Embryonic facial prominence (tissue), 1 donor: ENCODE measurements around the gene BCL2L11.

ENCODE experiments used
- DNase-seq: peaks from one replicate; pipeline ENCODE4 v3.0.0-alpha.2; 2016; ENCODE audit errors: extremely low spot score

The BCL2L11 gene

DNA sequence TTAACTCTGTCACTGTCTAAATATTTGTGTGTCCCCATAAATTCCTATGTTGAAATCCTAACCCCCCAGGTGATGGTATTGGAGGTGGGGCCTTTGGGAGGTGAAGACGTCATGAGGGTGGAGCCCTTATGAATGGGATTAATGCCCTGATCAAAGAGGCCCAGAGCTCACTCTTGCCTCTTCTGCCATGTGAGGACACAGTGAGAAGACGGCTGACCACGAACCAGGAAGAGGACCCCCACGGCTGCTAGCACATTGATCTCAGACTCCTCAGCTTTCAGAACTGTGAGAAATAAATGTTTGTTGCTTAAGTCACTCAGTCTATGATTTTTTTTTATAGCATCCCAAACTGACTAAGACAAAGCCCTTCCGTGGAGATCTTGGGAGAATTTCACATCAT, 71.2 kb downstream of the BCL2L11 start:
- DNase-seq, result no peak

DNA sequence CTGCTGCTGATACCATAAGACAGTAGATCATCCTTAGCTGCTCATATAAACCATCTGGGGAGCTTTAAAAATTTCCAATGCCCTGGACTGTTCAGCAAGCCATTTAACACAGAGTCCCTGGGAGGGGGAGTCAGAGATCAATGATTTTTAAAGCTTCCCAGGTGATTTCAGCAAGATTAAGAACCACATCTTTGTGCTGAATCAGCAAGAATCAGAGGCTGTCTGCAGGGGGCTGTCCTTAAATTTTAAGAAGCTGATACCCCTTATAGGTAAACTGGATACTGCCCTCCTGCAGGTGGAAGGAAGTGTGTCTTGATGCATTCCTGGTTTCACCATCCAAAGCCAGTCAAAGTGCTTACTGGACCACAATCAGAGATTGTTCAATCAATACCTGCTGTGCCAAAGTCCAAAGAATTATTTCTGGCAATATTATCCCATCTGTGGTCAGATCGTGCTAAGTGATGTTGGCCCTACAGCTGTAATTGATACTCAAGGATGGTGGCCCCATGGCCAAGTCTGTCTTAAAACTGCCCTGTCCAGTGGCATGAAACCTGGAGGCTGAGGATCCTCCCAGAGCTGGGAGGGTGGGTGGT, 72.2 kb downstream of the BCL2L11 start:
- DNase-seq, result no peak

DNA sequence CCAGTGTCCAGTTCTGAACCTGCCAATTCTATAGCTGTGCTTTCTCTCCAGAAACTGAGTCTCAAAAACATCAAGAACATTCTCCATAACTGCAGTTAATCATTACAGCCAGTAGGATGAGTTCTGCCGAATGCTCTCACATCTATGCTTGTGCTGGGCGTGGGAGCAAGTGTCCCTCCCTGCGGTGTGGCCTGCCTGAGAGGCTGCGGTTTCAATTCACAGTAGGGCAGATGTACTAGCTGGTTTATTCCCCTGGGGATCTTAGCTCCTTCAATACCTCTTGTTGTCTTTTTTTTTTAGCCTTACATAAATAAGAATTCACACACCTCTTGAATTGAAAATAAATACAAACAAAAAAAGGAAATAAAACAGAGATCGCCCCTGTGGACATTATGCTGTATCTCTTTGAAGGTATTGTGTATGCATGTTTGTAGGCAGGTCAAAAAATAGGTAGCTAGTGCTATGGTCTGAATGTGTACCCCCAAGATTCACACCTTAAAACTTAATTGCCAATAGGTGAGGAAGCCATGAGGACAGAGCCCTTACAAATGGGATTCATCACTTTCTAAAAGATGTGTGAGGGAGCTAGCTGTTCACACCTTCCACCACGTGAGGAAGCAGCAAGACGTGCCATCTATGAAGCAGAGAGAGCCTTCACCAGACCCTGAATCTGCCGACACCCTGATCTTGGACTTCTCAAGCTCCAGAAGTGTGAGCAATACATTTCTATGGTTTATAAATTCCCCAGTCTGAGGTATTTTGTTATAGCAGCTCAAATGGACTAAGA, 74.3 kb downstream of the BCL2L11 start:
- DNase-seq, result no peak

DNA sequence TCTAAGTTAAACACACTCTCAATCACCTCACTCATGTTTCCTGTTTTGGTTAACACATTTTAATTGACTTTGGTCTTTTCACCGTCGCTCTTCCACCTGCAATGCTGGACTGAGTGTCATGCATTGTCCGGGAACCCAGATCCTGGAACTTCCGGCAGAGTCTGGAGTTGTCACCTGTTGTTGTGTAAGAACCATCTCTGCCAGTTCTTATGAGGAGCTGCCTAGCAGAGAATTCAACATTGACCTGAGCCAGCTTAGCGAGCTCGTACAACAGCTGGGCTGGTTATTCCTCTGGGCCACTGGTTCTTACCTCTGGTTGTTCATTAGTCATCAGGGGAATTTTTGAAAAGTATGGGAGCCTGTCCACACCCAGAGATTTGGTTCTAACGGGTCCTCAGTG, 75.7 kb downstream of the BCL2L11 start:
- no peak for DNase-seq

DNA sequence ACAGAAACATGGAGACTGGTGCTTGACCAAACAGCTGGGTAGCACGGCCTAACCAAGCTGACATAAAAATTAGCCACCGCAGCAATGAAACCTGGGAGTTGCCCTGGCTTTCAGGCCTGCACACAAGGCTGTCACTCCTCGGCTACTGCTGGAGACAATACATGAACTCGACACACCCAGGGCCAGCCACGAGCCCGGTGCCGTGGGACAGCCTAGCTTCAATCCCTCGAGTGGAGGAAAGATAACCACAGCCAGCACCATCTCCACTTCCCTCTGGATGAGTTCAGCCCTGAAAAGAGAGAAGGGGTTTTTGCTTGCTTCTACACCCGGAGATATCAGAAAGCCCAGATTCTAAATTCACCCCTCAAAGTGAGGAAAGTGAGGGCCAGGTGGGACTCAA, 78.0 kb downstream of the BCL2L11 start:
- DNase-seq, result no peak

DNA sequence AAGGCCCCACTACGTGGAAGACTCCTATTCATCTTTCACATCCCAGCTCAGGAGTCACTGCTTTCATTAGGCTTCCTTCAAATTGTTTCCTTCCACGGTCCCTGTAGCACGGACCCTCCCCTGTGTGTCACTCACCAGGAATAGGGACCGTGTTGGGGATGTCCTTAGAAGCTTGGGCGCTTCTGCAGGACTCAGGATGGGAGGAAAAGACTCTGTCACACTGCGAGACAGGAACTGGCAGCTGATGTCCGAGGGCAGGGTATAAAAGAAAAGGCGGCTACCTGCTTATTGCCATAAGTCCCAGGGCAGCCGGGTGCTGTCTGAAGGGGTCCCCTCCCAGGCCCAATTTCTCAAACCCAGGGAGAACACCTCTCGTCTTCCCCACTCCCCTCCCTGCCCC, 79.1 kb downstream of the BCL2L11 start:
- no peak for DNase-seq

DNA sequence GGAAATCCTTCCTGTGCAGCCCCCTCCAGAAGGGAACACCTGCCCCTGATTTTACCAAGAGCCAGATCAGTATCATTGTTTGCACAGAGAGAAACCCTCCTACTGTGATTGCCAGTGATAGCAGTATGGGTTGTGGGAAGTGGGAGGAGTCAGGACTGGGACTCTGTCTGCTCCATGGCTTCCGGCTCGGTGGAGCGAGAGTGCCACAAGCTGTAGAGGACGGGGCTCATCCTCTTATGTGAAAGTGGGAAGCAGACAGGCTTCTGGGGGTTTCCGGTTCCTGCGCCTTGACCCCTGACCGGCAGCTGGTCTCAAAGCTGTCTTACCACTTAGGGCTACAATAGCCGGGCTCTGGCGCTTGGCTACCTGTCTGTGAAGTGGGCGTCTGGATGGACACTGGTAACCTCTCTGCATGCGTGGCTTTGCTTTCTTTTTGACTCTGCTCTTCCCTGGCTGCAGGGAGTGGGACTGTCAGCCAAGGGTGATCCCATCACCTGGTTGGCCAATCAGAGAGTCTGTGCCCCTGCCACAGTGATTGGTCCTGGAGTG, 79.7 kb downstream of the BCL2L11 start:
- no peak for DNase-seq

DNA sequence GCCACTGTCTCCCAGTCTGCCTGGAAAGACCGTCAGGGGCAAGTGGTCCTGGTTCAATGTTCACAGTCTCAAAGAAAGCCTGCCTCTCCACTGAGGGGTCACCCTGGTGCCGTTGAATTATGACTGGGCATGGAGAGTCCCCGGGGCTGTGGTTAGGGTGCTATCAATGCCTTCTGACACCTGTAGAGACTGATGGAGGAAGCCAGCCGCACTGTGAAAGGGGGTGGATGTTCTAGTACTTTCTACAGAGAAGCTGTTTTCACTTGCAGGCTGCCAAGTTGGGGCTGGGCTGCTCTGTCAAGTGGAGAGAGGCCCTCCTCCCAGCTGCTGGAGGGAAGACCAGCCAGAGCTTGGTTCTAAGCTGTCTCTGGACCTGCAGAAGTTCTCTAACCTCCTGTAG, 80.5 kb downstream of the BCL2L11 start:
- no peak for DNase-seq

DNA sequence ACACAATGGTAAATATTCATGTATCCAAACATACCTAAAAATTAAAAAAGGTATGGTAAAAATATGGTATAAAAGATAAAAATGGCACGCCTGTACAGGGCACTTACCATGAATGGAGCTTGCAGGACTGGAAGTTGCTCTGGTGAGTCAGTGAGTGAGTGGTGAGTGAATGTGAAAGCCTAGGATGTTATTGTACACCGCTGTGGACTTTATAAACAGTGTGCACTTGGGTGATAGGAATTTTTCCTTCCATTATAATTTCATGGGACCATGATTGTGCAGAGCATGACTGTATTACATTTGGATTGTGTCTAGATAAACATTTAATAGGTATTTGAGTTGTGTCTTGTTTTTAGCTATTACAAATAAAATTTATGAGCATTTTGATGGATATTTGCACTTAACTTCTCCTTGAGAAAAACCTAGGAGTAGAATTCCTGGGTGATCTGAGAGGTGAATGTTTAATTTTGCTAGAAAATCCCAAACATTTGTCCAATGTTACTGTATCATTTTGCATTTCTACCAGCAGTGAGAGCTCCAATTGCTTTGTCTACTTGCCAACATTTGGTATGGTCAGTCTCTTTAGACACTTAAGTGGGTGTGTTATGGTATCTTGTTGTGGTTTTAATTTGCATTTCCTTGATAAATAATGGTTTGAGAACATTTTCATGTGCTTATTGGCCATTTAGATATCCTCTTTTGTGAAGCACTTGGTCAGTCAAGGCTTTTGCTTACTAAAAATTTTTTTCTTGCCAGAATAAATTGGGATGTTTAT, 81.7 kb downstream of the BCL2L11 start:
- no peak for DNase-seq

DNA sequence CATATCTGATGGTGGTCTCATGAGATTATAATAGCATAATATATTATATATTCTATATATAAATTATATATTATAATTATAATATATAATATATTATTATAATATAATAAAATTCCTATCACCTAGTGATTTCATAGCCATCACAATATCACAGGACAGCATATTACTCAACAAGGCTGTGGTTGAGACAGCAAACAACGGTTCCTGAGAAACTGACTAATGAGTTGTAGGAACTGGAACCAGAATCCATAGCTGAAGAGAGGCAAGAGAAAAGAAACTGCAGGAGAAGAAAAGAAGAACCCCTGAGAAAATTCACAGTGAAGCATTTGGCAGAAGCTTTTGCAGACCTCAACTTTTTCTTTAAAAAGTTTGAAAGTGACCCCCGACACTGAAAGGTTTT, 84.0 kb downstream of the BCL2L11 start:
- DNase-seq, result no peak

DNA sequence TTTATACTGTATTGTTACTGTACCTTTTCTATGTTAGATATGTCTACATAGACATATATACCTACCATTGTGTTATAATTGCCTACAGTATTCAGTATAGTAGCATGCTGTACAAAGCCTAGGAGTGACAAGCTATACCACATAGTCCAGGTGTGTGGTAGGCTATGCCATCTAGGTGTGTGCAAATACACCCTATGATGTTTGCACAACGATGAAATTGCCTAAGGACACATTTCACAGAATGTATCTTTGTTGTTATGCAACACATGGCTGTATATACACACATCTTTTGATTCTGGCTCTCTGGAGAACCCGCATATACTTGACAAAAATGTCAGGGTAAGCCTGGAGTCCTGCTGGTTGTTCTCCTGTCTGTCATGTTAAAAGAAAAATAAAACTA, 85.1 kb downstream of the BCL2L11 start:
- DNase-seq, result no peak

DNA sequence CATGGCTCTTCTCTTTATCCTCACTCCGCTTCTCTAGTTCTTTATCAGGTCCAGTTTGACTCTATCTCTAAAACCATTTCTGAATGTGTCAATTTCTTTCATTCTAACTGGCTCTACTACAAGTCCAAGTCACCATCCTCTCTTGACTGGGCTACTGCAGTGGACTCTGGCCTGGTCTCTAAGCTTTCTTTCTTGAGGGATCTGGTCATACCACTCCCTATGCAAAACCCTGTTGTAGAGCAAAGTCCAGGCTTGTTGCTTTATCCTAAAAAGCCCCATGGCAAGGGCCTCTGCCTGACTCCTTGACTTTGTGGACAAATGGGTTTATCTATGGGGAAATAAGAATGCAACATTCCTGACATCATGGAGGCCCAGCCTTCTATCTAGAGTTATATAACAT, 87.1 kb downstream of the BCL2L11 start:
- no peak for DNase-seq

DNA sequence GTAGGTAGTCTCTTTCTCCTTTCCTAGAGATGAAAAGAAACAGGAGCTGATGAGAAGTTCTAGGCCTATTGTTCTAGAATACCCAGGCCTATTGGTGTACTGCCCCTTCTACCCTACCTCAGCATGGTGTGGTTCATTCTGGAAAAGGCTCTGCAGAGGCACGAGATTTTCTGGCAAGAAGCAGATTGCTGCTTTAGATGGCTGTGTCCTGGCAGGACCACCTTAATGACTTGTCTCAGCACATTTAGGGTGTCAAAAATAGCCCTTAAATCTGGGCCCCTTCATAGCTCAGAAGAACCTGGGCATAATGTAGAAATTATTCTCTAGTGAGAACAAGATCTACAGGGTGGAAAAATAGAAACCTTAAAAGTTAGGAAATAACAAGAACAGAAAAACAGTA, 87.9 kb downstream of the BCL2L11 start:
- no peak for DNase-seq

DNA sequence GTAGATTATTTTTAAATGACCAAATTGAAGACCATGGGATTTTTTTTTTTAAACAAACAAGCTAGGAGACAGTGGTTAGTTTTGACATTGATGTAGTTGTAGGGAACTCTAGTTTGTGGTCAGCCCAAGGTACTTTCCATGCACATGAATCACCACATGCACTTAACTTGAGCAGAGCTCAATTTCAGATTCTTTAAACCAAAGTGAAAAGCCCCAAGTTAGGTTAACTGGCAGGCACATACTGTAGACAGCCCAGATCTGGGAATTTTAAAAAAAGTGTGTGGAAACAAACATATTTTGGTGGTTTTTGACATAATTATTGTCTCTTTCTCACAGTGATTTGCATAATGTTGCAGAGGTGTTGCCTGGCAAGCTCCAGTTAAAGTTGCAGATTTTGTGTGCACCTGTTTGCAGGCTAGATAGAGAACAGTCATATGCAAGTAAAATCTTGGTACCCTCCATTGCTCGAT, 88.4 kb downstream of the BCL2L11 start:
- no peak for DNase-seq

DNA sequence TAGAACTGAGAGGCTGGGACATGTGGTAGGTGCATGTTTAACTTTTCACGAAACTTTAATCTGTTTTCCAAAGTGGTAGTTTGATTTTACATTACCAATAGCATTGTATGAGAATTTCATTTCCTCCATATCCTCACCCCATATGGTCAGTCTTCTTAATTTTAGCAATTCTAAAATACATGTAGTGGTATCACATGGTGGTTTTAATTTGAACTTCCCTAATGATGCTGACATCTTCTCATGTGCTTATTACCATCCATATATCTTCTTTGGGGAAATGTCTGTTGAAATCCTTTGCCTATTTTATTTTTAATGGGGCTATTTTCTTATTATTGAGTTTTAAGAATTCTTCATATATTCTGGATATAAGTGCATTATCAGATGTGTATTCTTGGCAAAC, 89.3 kb downstream of the BCL2L11 start:
- DNase-seq, result no peak

DNA sequence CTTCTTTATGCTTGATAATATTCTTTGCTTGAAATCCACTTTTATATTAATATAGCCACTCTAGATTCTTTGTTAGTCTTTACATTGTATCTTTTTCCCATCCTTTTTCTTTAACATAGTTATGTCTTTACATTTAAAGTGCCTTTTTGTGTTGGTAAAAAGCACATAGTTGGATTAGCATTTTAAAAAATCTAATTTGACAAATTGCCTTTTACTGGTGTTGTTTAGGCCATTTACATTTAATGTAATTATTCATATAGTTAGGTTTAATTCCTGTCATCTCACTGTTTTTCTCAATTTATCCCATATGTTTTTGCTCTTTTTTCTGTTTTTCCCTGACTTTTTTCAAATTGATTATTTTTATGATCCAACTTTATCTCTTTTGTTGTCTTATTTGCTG, 93.2 kb downstream of the BCL2L11 start:
- no peak for DNase-seq

DNA sequence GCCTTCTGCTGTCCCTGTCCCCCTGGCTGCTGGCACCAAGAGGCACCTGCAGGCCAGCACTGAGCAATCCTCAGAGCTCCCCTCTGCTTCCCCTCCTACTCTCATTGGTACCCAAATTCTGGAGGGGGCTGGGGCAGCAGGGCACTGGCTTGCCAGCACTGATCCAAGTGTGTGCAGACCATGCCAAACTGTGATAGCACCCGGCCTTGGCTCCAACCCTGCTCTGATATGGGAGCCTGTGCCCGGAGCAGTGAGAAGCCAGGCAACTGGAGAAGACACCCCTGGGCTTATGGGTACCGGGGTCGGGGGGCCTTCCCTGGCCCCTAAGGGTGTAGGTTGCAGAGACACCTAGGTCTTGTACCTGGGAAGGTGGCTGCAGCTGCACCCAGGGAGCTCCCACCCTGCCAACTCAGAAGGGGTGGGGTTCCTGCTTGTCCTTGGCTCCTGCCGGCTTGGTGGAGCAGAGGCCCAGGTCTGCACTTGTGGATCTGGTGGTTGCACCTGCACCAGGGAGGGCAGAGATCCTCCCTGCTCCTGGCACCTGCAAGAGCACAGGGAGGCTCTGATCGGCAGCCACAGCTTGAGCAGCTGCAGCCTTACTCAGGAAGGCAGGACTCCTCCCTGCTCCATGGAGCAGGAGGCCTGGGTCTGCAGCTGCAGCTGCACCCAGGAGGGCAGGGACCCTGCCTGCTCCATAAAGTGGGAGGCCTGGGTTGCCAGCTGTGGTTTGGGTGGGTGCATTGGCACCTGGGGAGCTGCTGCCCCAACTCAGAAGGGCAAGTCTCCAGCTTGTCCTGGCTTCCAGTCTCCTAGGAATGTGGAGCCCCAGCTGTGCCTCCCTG, 96.3 kb downstream of the BCL2L11 start:
- no peak for DNase-seq
